HG03575 (cell line): Measurements from ENCODE around the gene CDKL2.
A peak's percentile ranks its signal among the peaks of the same experiment; 100 is the strongest.
"Not testable (repeated sequence)": the region's sequence is repeated elsewhere in the genome, so short reads cannot be mapped to it uniquely, and the experiment has no call there.

Experiments
- ATAC-seq: cut with Tn5 transposase; IDR thresholded peaks from one replicate; pipeline ENCODE4 v1.9.1; 2021; ENCODE audit not compliant: unreplicated experiment, insufficient number of reproducible peaks, low FRiP score; ENCODE audit errors: extremely low read depth

CDKL2 gene

GRCh38 chr4:75566911-75567310 is 63.4 kb downstream of the CDKL2 start:
- no peak for ATAC-seq

GRCh38 chr4:75565481-75565880 is 64.8 kb downstream of the CDKL2 start:
- no peak for ATAC-seq

- ATAC-seq: no peak
Measured at GRCh38 chr4:75564023-75564422, 66.3 kb downstream of the CDKL2 start.

DNA sequence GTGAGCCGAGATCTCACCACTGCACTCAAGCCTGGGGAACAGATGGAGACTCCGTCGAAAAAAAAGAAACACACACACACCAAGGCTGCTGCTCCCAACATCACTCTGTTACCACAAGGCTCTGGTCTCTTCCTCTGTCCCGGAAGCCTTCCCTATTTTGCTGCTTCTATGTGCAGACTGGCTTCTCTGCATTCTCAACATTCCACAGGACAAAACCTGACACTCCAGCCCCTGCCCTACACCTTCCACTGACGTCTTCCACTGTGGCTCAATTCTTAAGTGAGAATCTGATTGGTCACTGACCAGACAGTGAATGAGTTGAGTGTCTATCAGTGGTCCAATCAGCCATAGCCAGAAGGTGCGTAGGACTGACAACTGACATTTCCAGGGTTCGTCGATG is 68.5 kb downstream of the CDKL2 start:
- ATAC-seq: no peak

- no peak for ATAC-seq
Measured at GRCh38 chr4:75557696-75558095, 72.6 kb downstream of the CDKL2 start.

DNA sequence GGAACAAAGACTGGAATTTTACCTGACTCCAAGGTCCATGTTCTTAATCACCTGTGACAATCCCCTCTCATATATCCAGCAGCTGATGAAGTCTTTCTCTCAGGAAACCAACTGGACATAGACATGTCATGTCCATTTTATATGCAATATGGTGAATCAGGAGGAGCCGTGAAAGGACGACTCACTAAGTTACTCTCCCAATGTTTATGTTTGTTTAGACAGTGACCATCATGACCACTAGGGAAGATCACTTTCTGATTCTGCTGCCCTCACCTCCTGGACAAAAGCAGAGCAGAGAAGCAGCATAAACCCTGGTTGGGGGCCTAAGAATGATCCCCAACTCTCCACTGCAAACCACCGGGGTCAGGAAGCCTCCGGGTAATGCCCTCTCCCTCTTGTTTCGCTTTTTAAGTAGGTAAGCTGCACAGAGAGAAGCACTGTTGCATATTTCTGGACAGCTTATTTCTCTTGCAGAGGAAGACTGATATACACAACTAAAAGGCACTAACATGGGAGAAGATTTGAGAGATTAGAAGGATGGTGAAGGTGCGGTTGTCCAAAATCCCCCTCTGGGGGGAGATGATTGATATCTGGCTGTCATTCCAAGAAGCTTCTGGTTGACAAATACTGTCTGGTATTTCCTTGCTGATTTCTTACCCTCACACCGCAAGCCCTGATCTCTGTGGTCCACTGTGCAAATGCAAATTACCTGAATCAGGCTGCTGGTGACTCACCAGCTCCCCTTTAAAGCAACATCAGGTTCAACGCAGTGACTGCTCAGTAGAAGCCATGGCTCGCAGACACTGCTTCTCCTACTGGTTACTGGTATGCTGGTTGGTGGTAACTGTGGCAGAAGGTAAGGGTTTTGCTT is 74.8 kb downstream of the CDKL2 start, which contains the start of gene ODAPH:
Gene ODAPH, plus strand, starts transcription at position 773 of the 871 bp plus-strand sequence. Its CDS starts 17 bp downstream, at position 790.
- peak; percentile 80 for ATAC-seq

DNA sequence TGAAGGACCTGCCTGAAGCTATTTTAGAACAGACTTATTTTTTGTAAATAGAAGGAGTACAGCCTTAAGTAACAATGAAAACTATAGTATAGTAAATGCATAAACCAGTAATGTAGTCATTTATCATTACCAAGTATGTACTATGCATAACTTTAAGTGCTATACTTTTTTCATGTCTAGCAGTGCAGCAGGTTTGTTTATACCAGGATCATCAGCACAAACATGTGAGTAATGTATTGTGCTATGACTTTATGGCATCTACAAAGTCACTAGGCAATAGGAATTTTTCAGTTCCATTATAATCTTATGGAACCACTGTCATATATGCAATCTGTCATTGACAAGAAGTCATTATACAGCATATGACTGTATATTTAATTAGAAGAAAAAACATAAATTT is 77.9 kb downstream of the CDKL2 start:
- no peak for ATAC-seq

GRCh38 chr4:75549019-75549418 is 81.3 kb downstream of the CDKL2 start:
- no peak for ATAC-seq

DNA sequence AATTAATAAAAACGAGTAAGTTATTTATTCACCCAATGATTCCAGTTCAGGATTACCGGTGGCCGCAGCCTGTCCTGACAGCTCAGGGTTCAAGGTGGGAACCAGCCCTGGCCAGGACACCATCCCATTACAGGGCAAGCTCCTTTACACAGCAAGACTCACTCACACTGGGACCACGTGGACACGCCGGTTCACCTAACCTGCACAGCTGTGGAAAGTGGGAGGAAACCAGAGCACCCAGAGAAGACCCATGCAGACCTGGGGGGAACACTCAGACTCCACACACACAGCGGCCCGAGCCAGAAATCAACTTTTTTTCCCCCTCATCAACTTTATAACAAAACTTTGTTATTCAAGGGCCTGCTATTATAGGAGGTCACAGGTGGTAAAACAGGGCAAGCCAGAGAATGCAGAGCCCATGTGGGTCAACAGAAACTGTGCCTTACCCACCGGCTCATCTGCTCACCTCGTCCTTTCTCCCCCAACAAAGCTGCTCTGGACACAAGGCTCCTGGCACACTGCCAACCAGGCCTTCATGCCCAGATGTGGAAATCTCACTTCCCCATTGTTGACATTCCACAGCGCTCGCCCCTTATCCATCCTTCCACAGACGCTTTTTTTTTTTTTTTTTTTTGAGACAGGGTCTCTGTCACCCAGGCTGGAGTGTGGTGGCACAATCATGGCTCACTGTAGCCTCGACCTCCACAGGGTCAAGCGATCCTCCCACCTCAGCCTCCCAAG is 82.5 kb downstream of the CDKL2 start:
- ATAC-seq: no peak

- ATAC-seq: no peak
Measured at GRCh38 chr4:75545526-75545925, 84.8 kb downstream of the CDKL2 start.

- ATAC-seq: no peak
Measured at GRCh38 chr4:75544870-75545269, 85.5 kb downstream of the CDKL2 start.

GRCh38 chr4:75544220-75544619 is 86.1 kb downstream of the CDKL2 start:
- ATAC-seq: not testable (repeated sequence)

GRCh38 chr4:75542824-75543223 is 87.5 kb downstream of the CDKL2 start:
- ATAC-seq: no peak

DNA sequence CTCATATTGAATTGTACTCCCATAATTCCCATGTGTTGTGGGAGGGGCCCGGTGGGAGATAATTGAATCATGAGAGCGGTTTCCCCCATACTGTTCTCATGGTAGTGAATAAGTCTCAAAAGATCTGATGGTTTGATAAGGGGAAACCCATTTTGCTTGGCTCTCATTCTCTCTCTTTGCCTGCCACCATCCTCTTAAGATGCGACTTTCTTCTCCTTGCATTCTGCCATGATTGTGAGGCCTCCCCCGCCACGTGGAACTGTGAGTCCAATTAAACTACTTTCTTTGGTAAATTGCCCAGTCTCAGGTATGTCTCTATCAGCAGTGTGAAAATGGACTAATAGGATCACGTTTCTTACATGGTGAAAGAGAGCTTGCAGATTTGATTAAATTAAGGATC is 93.0 kb downstream of the CDKL2 start:
- ATAC-seq: not testable (repeated sequence)

GRCh38 chr4:75533926-75534325 is 96.4 kb downstream of the CDKL2 start:
- ATAC-seq: not testable (repeated sequence)

DNA sequence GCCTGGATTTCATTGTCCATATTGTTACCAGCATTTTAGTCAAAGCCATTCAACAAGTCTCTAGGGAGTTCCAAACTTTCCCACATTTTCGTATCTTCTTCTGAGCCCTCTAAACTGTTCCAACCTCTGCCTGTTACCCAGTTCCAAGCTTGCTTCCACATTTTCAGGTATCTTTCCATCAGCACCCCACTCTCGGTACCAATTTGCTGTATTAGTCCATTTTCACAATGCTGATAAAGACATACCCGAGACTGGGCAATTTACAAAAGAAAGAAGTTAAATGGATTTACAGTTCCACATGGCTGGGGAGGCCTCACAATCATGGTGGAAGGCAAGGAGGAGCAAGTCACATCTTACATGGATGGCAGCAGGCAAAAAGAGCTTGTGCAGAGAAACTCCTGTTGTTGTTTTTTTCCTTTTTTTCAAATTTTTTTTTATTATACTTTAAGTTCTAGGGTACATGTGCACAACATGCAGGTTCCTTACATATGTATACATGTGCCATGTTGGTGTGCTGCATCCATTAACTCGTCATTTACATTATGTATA is 96.9 kb downstream of the CDKL2 start:
- not testable (repeated sequence) for ATAC-seq

GRCh38 chr4:75531536-75532143 is 98.7 kb downstream of the CDKL2 start:
- ATAC-seq: not testable (repeated sequence)

- no peak for ATAC-seq
Measured at GRCh38 chr4:75530556-75531322, 99.6 kb downstream of the CDKL2 start.
